Medulla oblongata (tissue), 1 donor: ENCODE results near the gene RAB41.
"Not testable (repeated sequence)": the region's sequence is repeated elsewhere in the genome, so short reads cannot be mapped to it uniquely, and the experiment has no call there.

Experiments
- DNase-seq: peaks from one replicate; pipeline ENCODE4 v3.0.0-alpha.2; 2015; ENCODE audit errors: extremely low spot score

The RAB41 gene

GRCh38 chrX:70281951-70282350, at the start of gene RAB41:
RAB41 (plus strand) TSS chrX:70282172; CDS start chrX:70282218, 46 bp downstream.
- no peak for DNase-seq

GRCh38 chrX:70234355-70234754, 47.6 kb upstream of the RAB41 start, which contains the start of gene AWAT1:
AWAT1 (plus strand) TSS chrX:70234655; CDS start chrX:70234696, 41 bp downstream.
- DNase-seq = no peak

- DNase-seq = no peak
Measured at GRCh38 chrX:70240751-70241150, 41.2 kb upstream of the RAB41 start.

- no peak for DNase-seq
Measured at GRCh38 chrX:70241501-70241900, 40.5 kb upstream of the RAB41 start.

GRCh38 chrX:70243601-70244000, 38.4 kb upstream of the RAB41 start:
- DNase-seq = not testable (repeated sequence)

- no peak for DNase-seq
Measured at GRCh38 chrX:70244881-70245280, 37.1 kb upstream of the RAB41 start.

- no peak for DNase-seq
Measured at GRCh38 chrX:70247252-70247651, 34.7 kb upstream of the RAB41 start.

- DNase-seq = no peak
Measured at GRCh38 chrX:70252491-70252890, 29.5 kb upstream of the RAB41 start.

- DNase-seq = no peak
Measured at GRCh38 chrX:70253377-70254062, 28.5 kb upstream of the RAB41 start.

GRCh38 chrX:70254063-70254400, 27.9 kb upstream of the RAB41 start:
- DNase-seq = no peak

- DNase-seq = no peak
Measured at GRCh38 chrX:70254909-70255308, 27.1 kb upstream of the RAB41 start.

- DNase-seq = no peak
Measured at GRCh38 chrX:70255452-70255851, 26.5 kb upstream of the RAB41 start.

GRCh38 chrX:70257423-70258288, 24.3 kb upstream of the RAB41 start:
- no peak for DNase-seq

- DNase-seq = no peak
Measured at GRCh38 chrX:70260104-70260503, 21.9 kb upstream of the RAB41 start, which contains the start of gene P2RY4. P2RY4 (minus strand) TSS chrX:70260204; CDS start chrX:70259624, 580 bp downstream.

GRCh38 chrX:70262952-70263567, 18.9 kb upstream of the RAB41 start:
- peak; percentile 2 for DNase-seq

GRCh38 chrX:70264784-70265183, 17.2 kb upstream of the RAB41 start:
- no peak for DNase-seq

GRCh38 chrX:70268034-70268433, 13.9 kb upstream of the RAB41 start, which contains the start of gene ARR3:
ARR3 (plus strand) TSS chrX:70268334; CDS start chrX:70269386, 1,052 bp downstream.
- DNase-seq = no peak

- DNase-seq = not testable (repeated sequence)
Measured at GRCh38 chrX:70274029-70274428, 7.9 kb upstream of the RAB41 start.

GRCh38 chrX:70279081-70279480, 2.9 kb upstream of the RAB41 start:
- no peak for DNase-seq

GRCh38 chrX:70280573-70280972, 1.4 kb upstream of the RAB41 start:
- DNase-seq = no peak

- peak; percentile 1 for DNase-seq
Measured at GRCh38 chrX:70289168-70289792, 7.3 kb downstream of the RAB41 start.
